Endothelial cell (in vitro differentiated cells): ENCODE results near the gene P3H3. TPM values are rescaled to one million over a fixed set of nuclear protein-coding genes. Genes with fewer than 3 reads are reported as not detected.
"Not testable (repeated sequence)": the region's sequence is repeated elsewhere in the genome, so short reads cannot be mapped to it uniquely, and the experiment has no call there.

Experiments
- DNase-seq: peaks from one replicate; pipeline ENCODE4 v3.0.0; 2021; ENCODE audit warnings: low spot score
- H3K27ac Mint-ChIP-seq: one replicate; pipeline ENCODE4 v1.8.0; 2021; ENCODE audit warnings: mixed read lengths, inconsistent platforms; ENCODE audit not compliant: unreplicated experiment
- H3K27me3 Mint-ChIP-seq: one replicate; pipeline ENCODE4 v1.8.0; 2021; ENCODE audit warnings: mild to moderate bottlenecking, moderate library complexity, mixed read lengths, inconsistent platforms; ENCODE audit not compliant: unreplicated experiment
- H3K36me3 Mint-ChIP-seq: one replicate; pipeline ENCODE4 v1.8.0; 2021; ENCODE audit warnings: mild to moderate bottlenecking, low read depth, mixed read lengths, inconsistent platforms; ENCODE audit not compliant: unreplicated experiment
- H3K4me1 Mint-ChIP-seq: one replicate; pipeline ENCODE4 v1.8.0; 2021; ENCODE audit warnings: mild to moderate bottlenecking, mixed read lengths, inconsistent platforms; ENCODE audit not compliant: unreplicated experiment
- H3K4me3 Mint-ChIP-seq: one replicate; pipeline ENCODE4 v1.8.0; 2021; ENCODE audit warnings: mild to moderate bottlenecking, mixed read lengths, inconsistent platforms; ENCODE audit not compliant: unreplicated experiment
- H3K9me3 Mint-ChIP-seq: one replicate; pipeline ENCODE4 v1.8.0; 2021; ENCODE audit warnings: mixed read lengths, inconsistent platforms; ENCODE audit not compliant: unreplicated experiment
- total RNA-seq: library from RNA; stranded (reverse); fragmentation: NEBNext Ultra II Directional; extraction: Animal tissue kit (Norgen Biotek cat#: 25700); gene quantifications from one replicate; pipeline ENCODE4 v1.2.1, GENCODE V29; 2021; ENCODE audit not compliant: unreplicated experiment
- TF ChIP-seq, protein P1 (sequence below): fragments of 200-600 bp; sonication (generic); IDR thresholded peaks from one replicate; pipeline ENCODE4 v1.5.0; 2021; ENCODE audit warnings: antibody characterized with exemption; ENCODE audit not compliant: unreplicated experiment

The P3H3 gene
- total RNA-seq, 1 donor from 2014 or later: 48.8 TPM

DNA sequence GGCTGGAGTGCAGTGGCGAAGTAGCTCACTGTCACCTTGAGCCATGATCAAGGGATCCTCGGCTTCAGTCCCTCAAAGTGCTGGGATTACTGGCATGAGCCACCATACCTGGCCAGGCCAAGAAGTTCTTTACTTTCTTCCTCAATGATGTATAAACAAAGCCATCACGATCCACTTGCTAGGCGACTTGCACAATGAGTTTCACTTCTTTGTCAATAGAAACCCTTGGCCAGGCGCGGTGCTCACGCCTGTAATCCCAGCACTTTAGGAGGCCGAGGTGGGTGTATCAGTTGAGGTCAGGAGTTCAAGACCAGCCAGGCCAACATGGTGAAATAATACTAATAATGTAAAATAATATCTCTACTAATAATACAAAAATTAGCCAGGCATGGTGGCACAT lies 59.3 kb downstream of the P3H3 start:
- H3K4me1 Mint-ChIP-seq: peaks cover 12% of the 10 kb centered on the region
- H3K27me3 Mint-ChIP-seq: peaks cover 5% of the 10 kb centered on the region
- H3K4me3 Mint-ChIP-seq: no peak overlapping the region
- H3K27ac Mint-ChIP-seq: no peak overlapping the region
- no peak for DNase-seq
- no peaks in the 10 kb centered on the region for H3K36me3 Mint-ChIP-seq
- H3K9me3 Mint-ChIP-seq: no peaks in the 10 kb centered on the region
- TF ChIP-seq, protein P1, sequence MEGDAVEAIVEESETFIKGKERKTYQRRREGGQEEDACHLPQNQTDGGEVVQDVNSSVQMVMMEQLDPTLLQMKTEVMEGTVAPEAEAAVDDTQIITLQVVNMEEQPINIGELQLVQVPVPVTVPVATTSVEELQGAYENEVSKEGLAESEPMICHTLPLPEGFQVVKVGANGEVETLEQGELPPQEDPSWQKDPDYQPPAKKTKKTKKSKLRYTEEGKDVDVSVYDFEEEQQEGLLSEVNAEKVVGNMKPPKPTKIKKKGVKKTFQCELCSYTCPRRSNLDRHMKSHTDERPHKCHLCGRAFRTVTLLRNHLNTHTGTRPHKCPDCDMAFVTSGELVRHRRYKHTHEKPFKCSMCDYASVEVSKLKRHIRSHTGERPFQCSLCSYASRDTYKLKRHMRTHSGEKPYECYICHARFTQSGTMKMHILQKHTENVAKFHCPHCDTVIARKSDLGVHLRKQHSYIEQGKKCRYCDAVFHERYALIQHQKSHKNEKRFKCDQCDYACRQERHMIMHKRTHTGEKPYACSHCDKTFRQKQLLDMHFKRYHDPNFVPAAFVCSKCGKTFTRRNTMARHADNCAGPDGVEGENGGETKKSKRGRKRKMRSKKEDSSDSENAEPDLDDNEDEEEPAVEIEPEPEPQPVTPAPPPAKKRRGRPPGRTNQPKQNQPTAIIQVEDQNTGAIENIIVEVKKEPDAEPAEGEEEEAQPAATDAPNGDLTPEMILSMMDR: no peak

DNA sequence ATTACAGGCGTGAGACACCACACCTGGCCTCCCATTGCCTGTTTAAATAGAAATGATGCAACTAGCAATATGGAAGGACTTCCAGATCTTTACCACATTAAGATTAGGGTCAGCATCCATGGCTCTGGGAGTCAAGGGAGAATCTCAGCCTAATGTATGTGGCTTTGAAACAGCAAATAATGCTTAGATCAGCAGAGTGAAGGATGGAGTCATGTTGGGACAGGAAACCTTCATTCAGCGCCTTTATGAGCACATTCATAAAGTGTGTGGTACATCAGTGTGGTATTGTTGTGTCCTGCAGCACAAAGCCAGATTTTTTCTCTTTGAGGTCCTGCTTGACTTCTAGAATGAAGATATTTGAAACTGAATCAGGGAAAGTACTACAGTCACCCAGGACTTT lies 60.2 kb downstream of the P3H3 start:
- Mint-ChIP-seq H3K27me3 (peaks cover 5% of the 10 kb centered on the region), H3K27ac (no peak overlapping the region), H3K9me3 (no peaks in the 10 kb centered on the region), H3K4me1 (peaks cover 12% of the 10 kb centered on the region), H3K4me3 (no peak overlapping the region), H3K36me3 (no peaks in the 10 kb centered on the region)
- TF ChIP-seq, protein P1: no peak
- no peak for DNase-seq

DNA sequence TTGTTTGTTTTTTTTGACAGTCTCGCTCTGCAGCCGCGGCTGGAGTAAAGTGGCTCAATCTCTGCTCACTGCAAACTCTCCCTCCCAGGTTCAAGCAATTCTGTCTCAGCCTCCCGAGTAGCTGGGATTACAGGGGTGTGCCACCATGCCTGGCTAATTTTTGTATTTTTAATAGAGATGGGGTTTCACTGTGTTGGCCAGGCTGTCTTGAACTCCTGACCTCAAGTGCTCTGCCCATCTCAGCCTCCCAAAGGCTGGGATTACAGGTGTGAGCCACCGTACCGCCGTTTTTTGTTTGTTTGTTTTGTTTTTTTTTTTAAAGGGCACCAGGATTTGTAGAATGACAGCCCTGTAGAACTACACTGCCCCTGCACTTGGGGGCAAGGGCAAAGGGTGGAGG lies 60.6 kb downstream of the P3H3 start:
- not testable (repeated sequence) for H3K4me3 Mint-ChIP-seq, H3K9me3 Mint-ChIP-seq, DNase-seq, H3K27ac Mint-ChIP-seq, H3K27me3 Mint-ChIP-seq, H3K36me3 Mint-ChIP-seq
- peaks cover 12% of the 10 kb centered on the region for H3K4me1 Mint-ChIP-seq

Other genes starting within 250 kb of the P3H3 start
- 334 TPM for gene CHD4, start 221.0 kb upstream of the P3H3 start, total RNA-seq
- gene LPAR5, start 192.4 kb upstream of the P3H3 start, total RNA-seq: 2.7 TPM
- gene ACRBP, start 181.0 kb upstream of the P3H3 start, total RNA-seq: 19.3 TPM
- 41.3 TPM for gene ING4, start 165.3 kb upstream of the P3H3 start, total RNA-seq
- 85.2 TPM for gene ZNF384, start 139.0 kb upstream of the P3H3 start, total RNA-seq
- 2.0 TPM for gene PIANP, start 127.6 kb upstream of the P3H3 start, total RNA-seq
- gene COPS7A, start 104.4 kb upstream of the P3H3 start, total RNA-seq: 25.1 TPM
- gene MLF2, start 75.3 kb upstream of the P3H3 start, total RNA-seq: 118 TPM
- 864 TPM for gene PTMS, start 62.0 kb upstream of the P3H3 start, total RNA-seq
- 7.6 TPM for gene LAG3, start 55.9 kb upstream of the P3H3 start, total RNA-seq
- 4.7 TPM for gene CD4, start 38.9 kb upstream of the P3H3 start, total RNA-seq
- 52.7 TPM for gene GPR162, start 6.6 kb upstream of the P3H3 start, total RNA-seq
- 9.0 TPM for gene GNB3, start 12.5 kb downstream of the P3H3 start, total RNA-seq
- 6.2 TPM for gene CDCA3, start 22.9 kb downstream of the P3H3 start, total RNA-seq
- gene USP5, start 23.7 kb downstream of the P3H3 start, total RNA-seq: 119 TPM
- 356 TPM for gene TPI1, start 39.1 kb downstream of the P3H3 start, total RNA-seq
- gene SPSB2, start 44.9 kb downstream of the P3H3 start, total RNA-seq: 6.7 TPM
- 5.7 TPM for gene LRRC23, start 76.4 kb downstream of the P3H3 start, total RNA-seq
- gene ENO2, start 86.2 kb downstream of the P3H3 start, total RNA-seq: 5.3 TPM
- 144 TPM for gene ATN1, start 99.6 kb downstream of the P3H3 start, total RNA-seq
- not detected for gene RNU7-1, start 115.4 kb downstream of the P3H3 start, total RNA-seq
- 225 TPM for gene C12orf57, start 115.6 kb downstream of the P3H3 start, total RNA-seq
- gene PTPN6, start 122.9 kb downstream of the P3H3 start, total RNA-seq: 22.1 TPM
- gene PHB2, start 142.3 kb downstream of the P3H3 start, total RNA-seq: 288 TPM
- 37.3 TPM for gene EMG1, start 142.5 kb downstream of the P3H3 start, total RNA-seq
- gene LPCAT3, start 190.1 kb downstream of the P3H3 start, total RNA-seq: 40.2 TPM
- 5.8 TPM for gene C1S, start 232.3 kb downstream of the P3H3 start, total RNA-seq